B cell (primary cell): ENCODE data around the gene A2ML1. TPM values are rescaled to one million over a fixed set of nuclear protein-coding genes. Genes with fewer than 3 reads are reported as not detected.

Experiments
- ATAC-seq: fragments of 200-7000 bp; cut with Tn5 transposase; one replicate; pipeline ENCODE4 v1.10.0; 2021; ENCODE audit warnings: low read depth, mild to moderate bottlenecking, moderate number of reproducible peaks, moderate library complexity
- CTCF ChIA-PET: fragments of 350-600 bp; sonication (Branson Sonifier 250); formaldehyde crosslinking; loops from one replicate; lab custom pipeline; 2021; ENCODE audit warnings: antibody characterized with exemption, inconsistent platforms; lab: Charles Lee
- POLR2A ChIA-PET: fragments of 350-600 bp; sonication (Branson Sonifier 250); formaldehyde crosslinking; loops from one replicate; lab custom pipeline; 2021; ENCODE audit warnings: antibody characterized with exemption; lab: Charles Lee
- DNase-seq: peaks from one replicate; pipeline ENCODE4 v3.0.0; 2013
- H2AFZ ChIP-seq: 2 replicates; pipeline ENCODE4 v1.6.1; 2012; ENCODE audit warnings: mild to moderate bottlenecking, low read depth, low read length; ENCODE audit not compliant: insufficient read depth, poor library complexity, severe bottlenecking
- H3K27ac ChIP-seq, 2 donors: 1 replicate in 1 of 2; 2 replicates in 1 of 2; pipeline ENCODE4 v1.5.1; 2012 to 2013; ENCODE audit warnings: low read length in 2 of 2, mild to moderate bottlenecking in 2 of 2, moderate library complexity in 1 of 2
- H3K27me3 ChIP-seq, 4 experiments: fragments of 200-600 bp in 1 of 4; sonication (generic) in 1 of 4; replicated peaks in 1 of 4; 1 replicate in 2 of 4; 2 replicates in 2 of 4; pipeline versions ENCODE4 v1.6.1 to v1.7.0; 2013 to 2016; ENCODE audit warnings: low read length in 3 of 4, mild to moderate bottlenecking in 2 of 4, mixed read lengths in 1 of 4, moderate library complexity in 1 of 4; ENCODE audit not compliant: insufficient read depth in 4 of 4, control insufficient read depth in 3 of 4; ENCODE audit errors: control extremely low read depth in 1 of 4
- H3K36me3 ChIP-seq, 2 experiments: replicated peaks in 1 of 2; 1 replicate in 1 of 2; 2 replicates in 1 of 2; pipeline versions ENCODE4 v1.6.1 to v1.7.1; 2013; ENCODE audit warnings: low read length in 1 of 2; ENCODE audit not compliant: insufficient read depth in 2 of 2, control insufficient read depth in 1 of 2; ENCODE audit errors: control extremely low read depth in 1 of 2, extremely low read depth in 1 of 2
- H3K4me1 ChIP-seq, 2 donors: fragments of 200-600 bp in 1 of 2; sonication (generic) in 1 of 2; 1 replicate in 1 of 2; 2 replicates in 1 of 2; pipeline versions ENCODE4 v1.5.1 to v1.6.1; 2013 to 2017; ENCODE audit warnings: low read length in 2 of 2; ENCODE audit not compliant: control insufficient read depth in 2 of 2, insufficient read depth in 2 of 2
- H3K4me2 ChIP-seq: replicated peaks from 2 replicates; pipeline ENCODE3; 2012; ENCODE audit warnings: mild to moderate bottlenecking, low read depth, low read length; ENCODE audit not compliant: poor library complexity, severe bottlenecking
- H3K4me3 ChIP-seq, 5 experiments: fragments of 200-600 bp in 1 of 5; sonication (generic) in 1 of 5; 1 replicate in 3 of 5; 2 replicates in 2 of 5; pipeline versions ENCODE4 v1.5.1 to v1.7.0; 2011 to 2016; ENCODE audit warnings: low read length in 4 of 5, mild to moderate bottlenecking in 4 of 5, low read depth in 2 of 5, control low read depth in 1 of 5, moderate library complexity in 1 of 5; ENCODE audit not compliant: insufficient read depth in 1 of 5; ENCODE audit errors: control extremely low read depth in 1 of 5, extremely low read depth in 1 of 5
- H3K79me2 ChIP-seq: fragments of 200-600 bp; sonication (generic); one replicate; pipeline ENCODE4 v1.6.0; 2016; ENCODE audit warnings: low read length; ENCODE audit not compliant: control insufficient read depth, insufficient read depth
- H3K9ac ChIP-seq: fragments of 200-600 bp; sonication (generic); 2 replicates; pipeline ENCODE4 v1.6.1; 2017; ENCODE audit warnings: mild to moderate bottlenecking, low read length, moderate library complexity
- H3K9me3 ChIP-seq, 3 donors: one replicate each; pipeline versions ENCODE4 v1.6.1 to v1.7.1; 2013; ENCODE audit warnings: low read length in 2 of 3; ENCODE audit not compliant: control insufficient read depth in 2 of 3, insufficient read depth in 1 of 3; ENCODE audit errors: control extremely low read depth in 1 of 3
- H4K20me1 ChIP-seq: 2 replicates; pipeline ENCODE4 v1.6.0; 2012; ENCODE audit warnings: mild to moderate bottlenecking, low read length; ENCODE audit not compliant: insufficient read depth, control insufficient read depth, poor library complexity, severe bottlenecking
- H3K27ac Mint-ChIP-seq: one replicate; pipeline ENCODE4 v1.8.0; 2021; ENCODE audit warnings: mixed read lengths
- H3K27me3 Mint-ChIP-seq: one replicate; pipeline ENCODE4 v1.8.0; 2021; ENCODE audit warnings: mixed read lengths
- H3K4me1 Mint-ChIP-seq: one replicate; pipeline ENCODE4 v1.8.0; 2021; ENCODE audit warnings: mixed read lengths
- H3K4me3 Mint-ChIP-seq: one replicate; pipeline ENCODE4 v1.8.0; 2021; ENCODE audit warnings: mixed read lengths
- H3K9me3 Mint-ChIP-seq: one replicate; pipeline ENCODE4 v1.8.0; 2022; ENCODE audit warnings: mixed read lengths; ENCODE audit not compliant: insufficient read depth
- CTCF ChIP-seq: fragments of 200-600 bp; IDR thresholded peaks from one replicate; pipeline ENCODE4 v1.8.0; 2022; ENCODE audit warnings: antibody characterized with exemption, mild to moderate bottlenecking
- EZH2 ChIP-seq: IDR thresholded peaks from 2 replicates; pipeline ENCODE4 v1.6.1; 2012; ENCODE audit warnings: borderline replicate concordance, low read depth, mild to moderate bottlenecking, moderate library complexity, low read length; ENCODE audit not compliant: insufficient read depth, poor library complexity, severe bottlenecking
- WGBS: methylation state at CpG from one replicate; pipeline ENCODE4 v1.1.5; 2013; ENCODE audit warnings: missing lambda C conversion rate; ENCODE audit not compliant: insufficient coverage; 5-methylcytosine and 5-hydroxymethylcytosine counted together
- intact Hi-C: fragments of 100-400 bp; cut with micrococcal nuclease; formaldehyde crosslinking; loops from one replicate; pipeline ENCODE4 v1.10.0; 2022
- polyA plus RNA-seq: library from polyadenylated mRNA; depleted of rRNA; stranded (reverse); fragments of >200 nt; gene quantifications from 2 replicates; pipeline ENCODE4 v1.2.3, GENCODE V29; 2012
- total RNA-seq, 2 donors: library from RNA; stranded (reverse); fragments of 120-200 nt in 1 of 2; gene quantifications; 1 replicate in 1 of 2; 2 replicates in 1 of 2; pipeline versions ENCODE4 v1.2.3 to v1.2.4, GENCODE V29; 2013 to 2022

Gene A2ML1
- total and polyA plus RNA-seq, 2 donors (not counting 1 experiment from before 2014, with no cell fraction given) = not detected

GRCh38 chr12:8894986-8895385 is 72.6 kb downstream of the A2ML1 start:
- H3K4me3 Mint-ChIP-seq = no peak overlapping the region
- no peaks in the 10 kb centered on the region for H4K20me1 ChIP-seq
- no peak for TF ChIP-seq EZH2
- no peak for TF ChIP-seq CTCF
- no peaks in the 10 kb centered on the region for H3K79me2 ChIP-seq
- no peaks in the 10 kb centered on the region for H3K9me3 Mint-ChIP-seq
- H3K36me3 ChIP-seq = no peaks in the 10 kb centered on the region
- ATAC-seq (no peak), DNase-seq (no peak)
- WGBS = no CpG with 5 or more reads among the region's 1 CpG
- no peaks in the 10 kb centered on the region for H3K27me3 ChIP-seq
- ChIA-PET CTCF (interaction anchor here (0.8 to 1.4 kb wide), 4 partner anchors 141 to 351 kb away, joined by 3 to 5 read pairs (median 4); no protein-coding TSS in a partner anchor), POLR2A (no interaction called here)
- intact Hi-C loops = loop anchor here (5.0 to 10.0 kb wide), 2 partner anchors 60 to 198 kb away; partner anchors contain the start of gene RIMKLB
- H2AFZ ChIP-seq = no peak overlapping the region
- H3K9me3 ChIP-seq = no peaks in the 10 kb centered on the region
- H3K27me3 Mint-ChIP-seq = peaks cover 3% of the 10 kb centered on the region
- no peak overlapping the region for H3K27ac ChIP-seq
- no peak overlapping the region for H3K4me2 ChIP-seq
- no peak overlapping the region for H3K27ac Mint-ChIP-seq
- no peak overlapping the region for H3K9ac ChIP-seq
- no peak overlapping the region for H3K4me3 ChIP-seq
- H3K4me1 ChIP-seq = peaks cover 0 to 4% of the 10 kb centered on the region in 2 donors
- peaks cover 9% of the 10 kb centered on the region for H3K4me1 Mint-ChIP-seq

- H3K4me3 Mint-ChIP-seq = no peak overlapping the region
Measured at GRCh38 chr12:8897081-8897480, 74.7 kb downstream of the A2ML1 start.

More at GRCh38 chr12:8897081-8897480, 74.7 kb downstream of the A2ML1 start:
- H3K9me3 Mint-ChIP-seq = no peaks in the 10 kb centered on the region
- Histone ChIP-seq H3K4me3 (no peak overlapping the region), H3K9ac (no peak overlapping the region), H3K27me3 (no peaks in the 10 kb centered on the region), H2AFZ (no peak overlapping the region), H3K4me1 (no peaks in the 10 kb centered on the region), H3K27ac (no peak overlapping the region), H3K4me2 (no peak overlapping the region), H4K20me1 (no peaks in the 10 kb centered on the region), H3K79me2 (no peaks in the 10 kb centered on the region), H3K36me3 (no peaks in the 10 kb centered on the region), H3K9me3 (peaks cover 0 to 15% (median 0%) of the 10 kb centered on the region in 3 donors)
- WGBS = 84% methylated on average over 5 of the region's 7 CpGs
- intact Hi-C loops = loop anchor here (10.0 kb wide), 1 partner anchor 58 kb away; no protein-coding TSS in a partner anchor
- TF ChIP-seq CTCF (no peak), EZH2 (no peak)
- no peak overlapping the region for H3K27ac Mint-ChIP-seq
- H3K4me1 Mint-ChIP-seq = peaks cover 6% of the 10 kb centered on the region
- DNase-seq (no peak), ATAC-seq (no peak)
- POLR2A ChIA-PET = no interaction called here
- CTCF ChIA-PET = no interaction called here
- H3K27me3 Mint-ChIP-seq = peaks cover 3% of the 10 kb centered on the region
